ENCODE data around the gene SHISAL1.

The SHISAL1 gene

GRCh38 chr22:44220727-44221680 lies 91.7 kb downstream of the SHISAL1 start:
- no peak for TF ChIP-seq CTCF (conservative IDR thresholded peaks at IDR 0.05; ENCODE audit: control insufficient read depth, insufficient read depth, low read depth, low read length)
- no peak for DNase-seq (ENCODE audit: low read depth)
- H3K4me3 ChIP-seq (ENCODE audit: control insufficient read depth, low read depth, low read length): no peak overlapping the region

DNA sequence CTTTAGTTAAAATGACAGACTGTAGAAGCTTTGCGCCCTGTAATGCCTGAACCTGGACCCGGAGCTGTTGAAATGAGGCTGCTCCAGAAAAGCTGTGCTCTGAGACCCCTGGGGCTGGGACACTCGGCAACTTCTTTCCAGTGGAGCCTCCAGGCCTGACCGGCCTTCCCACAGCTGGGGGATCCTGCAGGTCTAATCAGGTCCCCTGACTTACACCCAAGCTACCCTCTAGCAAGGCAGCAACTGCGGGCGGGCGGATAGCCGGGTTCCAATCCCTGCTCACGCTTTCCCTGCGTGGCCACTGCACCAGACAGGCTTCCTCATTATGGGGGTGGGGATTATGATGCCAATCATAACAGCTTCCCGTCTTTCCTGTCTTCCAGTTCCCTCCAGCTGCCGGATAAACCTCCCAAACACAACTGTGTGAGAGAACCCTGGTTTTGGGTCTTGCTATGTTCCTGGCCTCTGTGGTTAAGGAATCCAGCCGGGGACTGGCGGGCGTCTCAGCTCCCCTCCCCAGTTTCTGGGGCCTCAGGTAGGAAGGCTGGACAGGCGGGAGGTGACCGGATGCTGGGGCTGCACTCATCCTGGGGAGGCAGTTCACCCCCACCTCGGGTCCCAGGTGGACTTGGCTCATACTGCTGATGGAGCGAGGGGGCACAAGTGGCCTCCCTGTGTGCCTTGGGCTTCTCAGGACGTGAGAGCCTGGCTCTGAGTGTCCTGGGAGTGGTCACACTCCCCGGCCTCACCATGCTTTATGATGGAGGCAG lies 93.5 kb downstream of the SHISAL1 start:
- DNase-seq (ENCODE audit: low read depth): no peak
- no peak overlapping the region for H3K4me3 ChIP-seq (ENCODE audit: control insufficient read depth, low read depth, low read length)
- TF ChIP-seq CTCF (conservative IDR thresholded peaks at IDR 0.05; ENCODE audit: control insufficient read depth, insufficient read depth, low read depth, low read length): no peak

- H3K4me3 ChIP-seq (ENCODE audit: control insufficient read depth, low read depth, low read length): no peak overlapping the region
- no peak for TF ChIP-seq CTCF (conservative IDR thresholded peaks at IDR 0.05; ENCODE audit: control insufficient read depth, insufficient read depth, low read depth, low read length)
- DNase-seq (ENCODE audit: low read depth): no peak
Measured at GRCh38 chr22:44218071-44218470, 94.7 kb downstream of the SHISAL1 start.

DNA sequence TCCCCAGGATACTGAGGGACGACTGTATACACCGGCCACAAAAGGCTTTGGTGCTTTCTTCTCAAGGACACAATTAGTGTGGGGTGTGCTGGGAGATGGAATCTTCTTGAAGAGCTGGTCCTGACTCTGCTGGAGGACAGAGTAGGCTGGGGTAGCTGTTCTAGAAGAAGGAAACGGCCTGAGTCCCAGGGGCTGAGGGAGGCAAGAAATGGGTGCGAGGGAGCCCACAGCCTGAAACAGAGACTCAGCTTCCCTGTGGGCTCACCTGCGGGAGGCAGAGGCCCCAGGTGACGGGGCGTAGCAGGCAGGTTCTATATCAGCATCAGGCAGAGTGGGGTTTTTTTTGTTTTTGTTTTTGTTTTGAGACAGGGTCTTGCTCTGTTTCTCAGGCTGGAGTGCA lies 95.4 kb downstream of the SHISAL1 start:
- no peak for DNase-seq (ENCODE audit: low read depth)
- no peak overlapping the region for H3K4me3 ChIP-seq (ENCODE audit: control insufficient read depth, low read depth, low read length)
- TF ChIP-seq CTCF (conservative IDR thresholded peaks at IDR 0.05; ENCODE audit: control insufficient read depth, insufficient read depth, low read depth, low read length): no peak

DNA sequence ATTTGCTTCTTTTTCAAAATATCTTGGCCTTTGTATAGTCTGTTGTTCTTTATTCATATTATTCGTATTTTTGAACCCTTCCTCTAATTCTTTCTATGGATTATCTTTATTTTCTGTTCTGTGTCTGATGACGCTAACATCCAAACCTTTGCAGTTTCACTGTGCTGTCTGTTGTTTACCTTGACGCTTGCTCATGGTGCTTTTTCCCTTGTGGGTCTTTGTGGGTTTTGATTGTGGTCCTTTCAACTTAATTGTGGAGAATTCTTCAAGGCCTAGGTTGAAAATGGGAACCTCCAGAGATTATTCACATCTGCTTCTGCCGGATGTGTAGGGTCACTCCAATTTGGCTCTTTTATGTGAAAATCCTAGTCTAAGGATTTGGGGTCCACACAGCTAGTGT lies 97.5 kb downstream of the SHISAL1 start:
- no peak for TF ChIP-seq CTCF (conservative IDR thresholded peaks at IDR 0.05; ENCODE audit: control insufficient read depth, insufficient read depth, low read depth, low read length)
- H3K4me3 ChIP-seq (ENCODE audit: control insufficient read depth, low read depth, low read length): no peak overlapping the region
- no peak for DNase-seq (ENCODE audit: low read depth)

GRCh38 chr22:44214764-44215163 lies 98.0 kb downstream of the SHISAL1 start:
- H3K4me3 ChIP-seq (ENCODE audit: control insufficient read depth, low read depth, low read length): no peak overlapping the region
- no peak for DNase-seq (ENCODE audit: low read depth)
- TF ChIP-seq CTCF (conservative IDR thresholded peaks at IDR 0.05; ENCODE audit: control insufficient read depth, insufficient read depth, low read depth, low read length): no peak
